HG02571 (cell line): ENCODE data around the gene SSBP3.
"Not testable (repeated sequence)": the region's sequence is repeated elsewhere in the genome, so short reads cannot be mapped to it uniquely, and the experiment has no call there.

ENCODE experiments used
- ATAC-seq: cut with Tn5 transposase; IDR thresholded peaks from one replicate; pipeline ENCODE4 v1.9.1; 2021; ENCODE audit warnings: mild to moderate bottlenecking, moderate library complexity; ENCODE audit not compliant: unreplicated experiment

Gene SSBP3

GRCh38 chr1:54250670-54251069, 155.5 kb downstream of the SSBP3 start:
- no peak for ATAC-seq

DNA sequence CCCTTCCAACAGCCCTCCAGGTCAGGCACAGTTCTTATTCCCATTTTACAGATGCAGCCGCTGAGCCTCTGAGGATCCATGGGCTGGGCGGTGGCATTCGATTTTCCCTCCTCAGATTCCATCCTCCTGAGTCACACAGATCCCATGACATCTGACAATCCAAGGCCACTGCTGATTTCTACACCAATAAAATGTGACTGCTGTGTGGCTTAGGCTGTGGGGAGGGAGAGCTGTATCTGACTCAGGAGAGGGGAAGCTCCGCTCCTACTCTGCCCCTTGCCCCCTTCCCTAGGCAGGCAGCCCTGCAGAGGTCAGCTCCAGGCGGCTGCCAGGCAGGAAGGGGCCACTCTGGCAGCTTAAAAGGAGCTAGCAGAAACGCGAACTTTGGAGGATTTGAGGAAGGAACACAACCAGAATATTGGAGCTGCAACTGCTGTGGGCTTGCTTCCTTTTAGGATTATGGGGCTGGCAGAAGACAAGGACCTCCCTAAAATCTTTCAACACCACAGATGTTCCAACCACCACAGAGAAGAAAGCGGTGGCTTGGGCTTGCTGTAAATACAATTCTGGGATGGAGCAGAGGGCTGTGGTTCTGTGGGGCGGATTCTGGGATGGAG, 156.3 kb downstream of the SSBP3 start:
- no peak for ATAC-seq

DNA sequence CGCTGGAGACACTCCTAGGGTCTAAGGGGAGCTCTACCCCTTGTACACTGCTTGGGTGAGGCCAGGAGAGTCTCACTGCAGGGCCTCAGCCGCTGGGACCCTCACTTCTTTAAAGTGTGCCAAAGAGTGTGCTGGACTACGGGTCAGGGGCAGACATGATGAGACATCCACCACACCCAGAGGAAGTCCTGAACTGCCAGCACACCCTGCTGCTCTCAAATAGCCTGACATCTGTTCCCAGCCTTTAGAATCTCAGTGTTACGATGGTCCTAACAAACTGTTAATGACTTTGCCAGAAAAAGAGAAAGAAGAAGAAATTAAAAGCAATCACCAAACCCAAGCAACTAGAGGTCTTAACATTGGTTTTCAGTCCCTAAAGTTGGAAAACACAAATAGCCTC, 157.2 kb downstream of the SSBP3 start:
- ATAC-seq, result no peak

DNA sequence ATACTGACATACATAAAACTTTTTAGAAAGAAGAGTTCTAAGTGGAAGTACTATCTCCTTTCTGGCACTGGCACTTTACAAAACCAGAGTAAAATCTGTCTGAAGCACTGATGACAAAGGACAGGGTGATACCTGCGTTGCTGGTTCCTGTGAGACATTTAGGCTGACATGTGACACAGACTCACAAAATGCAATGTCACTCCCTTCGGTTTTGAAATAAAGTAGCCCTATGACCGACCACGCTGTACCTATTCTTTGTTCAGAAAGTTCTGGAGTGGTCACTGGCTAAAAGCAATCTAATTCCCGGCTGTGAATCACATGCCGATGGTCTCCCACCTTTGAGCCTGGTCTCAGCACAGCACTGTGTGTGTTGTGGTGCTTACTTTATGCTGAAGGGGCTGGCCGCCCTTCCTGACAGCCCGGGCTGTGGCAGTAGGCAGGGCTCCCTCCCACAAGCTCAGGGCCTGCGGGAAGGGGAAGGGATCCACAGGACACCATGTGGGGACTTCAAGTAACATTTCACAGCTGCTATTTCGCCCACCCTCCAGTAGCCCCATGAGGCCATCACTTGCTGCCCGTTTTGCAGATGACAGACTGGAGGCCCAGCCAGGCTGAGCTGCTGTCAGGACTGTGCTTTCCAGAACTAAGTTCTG, 158.2 kb downstream of the SSBP3 start:
- no peak for ATAC-seq

GRCh38 chr1:54246116-54246721, 160.0 kb downstream of the SSBP3 start:
- ATAC-seq, result no peak

- ATAC-seq, result no peak
Observed at GRCh38 chr1:54245501-54245900, 160.7 kb downstream of the SSBP3 start.

- ATAC-seq, result no peak
Observed at GRCh38 chr1:54244655-54245054, 161.5 kb downstream of the SSBP3 start.

GRCh38 chr1:54243022-54243421, 163.2 kb downstream of the SSBP3 start:
- ATAC-seq, result no peak

DNA sequence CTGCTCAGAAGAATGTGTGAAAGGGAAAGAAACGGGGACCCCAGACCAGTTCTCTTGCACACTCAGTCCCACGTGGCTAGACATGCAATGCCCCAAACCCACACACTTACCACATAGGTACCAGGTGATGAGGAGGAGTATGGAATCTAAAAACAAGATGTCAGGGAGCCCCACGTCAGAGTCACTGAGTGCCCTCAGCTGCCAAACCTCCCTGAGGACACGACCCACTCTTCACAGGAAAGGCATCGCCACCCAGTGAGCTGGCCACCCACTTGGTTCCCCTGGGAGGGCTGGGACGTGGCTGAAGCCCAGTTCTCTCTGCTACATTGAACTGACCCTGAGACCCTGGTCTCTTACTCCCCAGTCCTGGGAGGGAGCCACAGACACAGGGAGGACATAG, 164.8 kb downstream of the SSBP3 start:
- ATAC-seq, result no peak

GRCh38 chr1:54240741-54241335, 165.4 kb downstream of the SSBP3 start:
- no peak for ATAC-seq

DNA sequence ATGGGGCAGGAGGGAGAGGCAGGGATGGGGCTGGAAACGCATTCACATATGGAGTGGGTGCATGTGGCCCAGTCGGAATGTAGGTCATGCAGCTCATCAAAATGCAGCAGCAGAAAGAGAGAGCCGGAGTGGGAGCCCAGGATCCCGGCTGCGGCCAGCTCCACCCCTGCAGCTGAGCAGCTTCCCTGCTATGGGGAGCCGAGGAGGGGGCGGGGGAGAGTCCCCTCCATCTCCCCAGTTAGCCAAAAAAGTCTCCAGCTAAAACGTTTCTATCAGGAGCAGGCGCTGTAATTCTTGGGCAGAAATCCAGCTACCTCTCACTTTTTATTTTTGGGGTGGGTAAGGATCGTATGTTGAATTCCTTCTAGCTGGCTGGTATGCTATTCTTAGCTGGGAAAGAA, 166.6 kb downstream of the SSBP3 start:
- no peak for ATAC-seq

DNA sequence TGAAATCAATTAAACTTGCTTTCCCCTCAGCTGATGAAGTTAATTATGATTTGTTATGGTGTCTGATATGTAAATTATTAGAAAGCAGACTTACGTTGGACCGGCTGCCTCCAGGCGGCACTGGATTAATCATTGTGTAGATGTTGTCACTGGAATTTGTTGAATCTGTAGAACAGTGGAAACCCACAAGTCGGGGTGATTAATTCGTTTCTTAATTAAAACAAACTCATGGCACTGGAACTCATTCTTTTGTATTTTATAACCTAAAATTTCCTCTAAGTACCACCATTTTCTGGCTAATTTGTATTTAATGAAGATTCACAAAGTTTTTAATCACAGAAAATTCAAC, 167.2 kb downstream of the SSBP3 start:
- ATAC-seq, result no peak

DNA sequence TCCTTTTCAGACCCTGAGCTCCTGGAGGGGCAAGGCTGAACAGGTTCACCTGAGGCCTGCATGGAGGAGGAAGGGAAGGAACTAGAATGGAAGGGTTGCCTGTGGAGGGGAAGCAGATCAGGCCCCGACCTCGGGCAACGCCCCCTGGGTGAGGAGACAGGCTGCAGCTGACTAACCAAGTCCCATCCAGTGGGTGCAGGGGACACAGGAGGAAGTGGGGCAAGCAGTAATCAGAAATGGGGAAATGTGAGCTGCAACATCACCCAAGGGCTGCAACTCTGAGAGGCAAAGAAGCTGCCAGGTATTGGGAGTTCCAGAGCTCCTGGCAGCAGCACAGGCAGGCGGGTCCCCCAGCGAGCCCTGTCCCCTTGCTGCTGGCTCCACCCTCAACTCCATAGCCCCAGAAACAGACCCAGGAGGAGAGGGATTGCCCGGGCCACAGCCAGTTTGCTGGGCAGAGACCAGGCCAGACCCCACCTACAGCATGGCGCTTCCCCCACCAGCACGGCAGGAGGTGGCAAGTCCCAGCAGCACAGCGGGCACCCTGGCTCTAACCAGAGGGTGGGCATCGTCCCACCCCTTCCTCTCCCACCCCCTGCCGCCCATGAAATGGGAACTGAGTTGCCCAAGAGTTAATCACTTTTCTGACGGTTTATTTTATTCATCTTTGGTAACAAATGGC, 167.7 kb downstream of the SSBP3 start:
- no peak for ATAC-seq

GRCh38 chr1:54237586-54237985, 168.6 kb downstream of the SSBP3 start:
- no peak for ATAC-seq

- no peak for ATAC-seq
Observed at GRCh38 chr1:54234284-54234683, 171.9 kb downstream of the SSBP3 start.

DNA sequence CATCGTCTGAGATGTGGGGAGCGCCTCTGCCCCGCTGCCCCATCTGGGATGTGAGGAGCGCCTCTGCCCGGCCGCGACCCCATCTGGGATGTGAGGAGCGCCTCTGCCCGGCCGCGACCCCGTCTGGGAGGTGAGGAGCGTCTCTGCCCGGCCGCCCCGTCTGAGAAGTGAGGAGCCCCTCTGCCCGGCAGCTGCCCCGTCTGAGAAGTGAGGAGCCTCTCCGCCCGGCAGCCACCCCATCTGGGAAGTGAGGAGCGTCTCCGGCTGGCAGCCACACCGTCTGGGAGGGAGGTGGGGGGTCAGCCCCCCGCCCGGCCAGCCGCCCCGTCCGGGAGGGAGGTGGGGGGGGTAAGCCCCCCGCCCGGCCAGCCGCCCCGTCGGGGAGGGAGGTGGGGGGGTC, 173.0 kb downstream of the SSBP3 start:
- not testable (repeated sequence) for ATAC-seq

GRCh38 chr1:54230507-54231339, 175.5 kb downstream of the SSBP3 start:
- ATAC-seq, result no peak

DNA sequence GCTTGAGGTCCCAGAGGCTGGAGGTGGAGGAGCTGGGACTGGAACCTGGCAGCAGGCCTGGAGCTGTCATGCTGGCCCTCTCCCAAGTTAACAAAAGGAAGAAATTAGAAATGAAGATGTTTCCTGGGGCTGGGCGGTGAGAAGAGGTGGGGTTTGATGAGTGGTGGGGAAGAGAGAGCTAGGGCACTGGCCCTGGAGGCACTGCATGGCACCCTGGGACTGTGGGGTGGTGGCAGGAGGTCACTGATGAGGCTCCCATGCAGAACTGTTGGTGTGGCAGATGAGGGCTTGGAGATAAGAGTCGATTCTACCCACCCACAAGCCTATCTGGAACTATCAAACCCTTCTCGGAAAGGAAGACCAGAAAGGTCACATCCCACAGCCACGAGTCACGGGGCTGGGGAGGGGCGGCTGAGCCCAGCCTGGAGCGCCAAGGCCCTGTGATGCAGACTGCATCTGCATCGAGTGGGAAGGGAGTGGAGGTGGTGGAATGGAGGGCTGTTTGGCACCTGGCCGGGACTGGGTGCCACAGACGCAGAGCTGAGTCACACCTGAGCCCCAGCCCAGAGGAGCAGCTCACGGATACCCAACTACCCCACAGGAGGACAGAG, 176.8 kb downstream of the SSBP3 start:
- no peak for ATAC-seq

DNA sequence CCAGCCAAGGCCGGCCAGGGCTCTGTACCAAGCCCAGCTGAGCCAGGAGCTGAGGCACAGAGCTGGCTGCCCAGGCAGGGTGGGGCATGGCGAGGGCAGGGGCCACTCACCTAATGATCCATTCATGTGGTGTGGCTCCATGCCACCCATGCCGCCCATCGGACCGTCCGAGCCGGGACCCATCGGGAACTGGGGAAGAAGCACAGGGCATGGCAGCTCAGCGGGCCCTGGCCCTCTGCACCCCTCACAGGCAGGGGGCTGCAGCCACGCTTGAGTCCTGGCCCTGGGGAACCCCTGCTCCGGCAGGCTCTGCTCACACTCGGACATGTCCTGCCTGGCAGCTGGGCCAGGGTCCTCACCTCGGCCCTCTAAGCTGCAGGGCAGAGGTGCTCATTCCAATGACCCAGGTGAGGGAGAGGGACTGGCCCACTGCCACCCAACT, 177.5 kb downstream of the SSBP3 start:
- no peak for ATAC-seq

DNA sequence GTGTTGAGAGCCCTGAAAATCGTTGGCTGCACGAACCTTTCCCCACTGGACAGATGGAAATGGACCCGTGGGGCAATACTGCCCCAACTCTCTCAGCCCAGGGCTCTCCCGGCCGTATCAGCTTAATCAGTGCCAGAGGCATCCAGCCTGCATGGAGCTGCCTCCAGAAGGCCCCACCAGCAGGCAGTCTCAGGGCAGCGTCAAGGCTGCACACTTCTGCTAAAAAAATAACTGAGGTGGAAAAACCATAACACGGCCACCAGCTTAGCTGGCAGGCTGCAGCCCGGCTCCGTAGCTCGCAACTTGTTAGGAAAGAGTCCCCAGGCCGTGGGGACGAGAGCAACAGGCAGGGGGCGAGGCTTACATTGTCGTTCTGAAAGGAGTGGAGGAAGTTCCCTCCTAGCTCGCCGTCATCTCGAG, 178.3 kb downstream of the SSBP3 start:
- ATAC-seq, result no peak
